Astrocyte (in vitro differentiated cells and primary cell): Measurements from ENCODE around the gene PPP1R12C. TPM values are rescaled to one million over a fixed set of nuclear protein-coding genes. Genes with fewer than 3 reads are reported as not detected.

Source experiments
- DNase-seq: peaks from one replicate; pipeline ENCODE4 v3.0.0-alpha.2; 2010; ENCODE audit warnings: low read depth
- FAIRE-seq: peaks from 2 replicates; lab custom pipeline; 2011; peaks lifted over from hg19 to GRCh38; lab: Jason Lieb, UNC
- H2AFZ ChIP-seq: 2 replicates; pipeline ENCODE4 v1.6.0; 2012; ENCODE audit warnings: low read depth, low read length, inconsistent platforms
- H3K27ac ChIP-seq: 2 replicates; pipeline ENCODE4 v1.5.1; 2011; ENCODE audit warnings: low read depth, low read length, inconsistent platforms
- H3K27me3 ChIP-seq: 2 replicates; pipeline ENCODE4 v1.6.0; 2011; ENCODE audit warnings: low read length, inconsistent platforms; ENCODE audit not compliant: insufficient read depth
- H3K36me3 ChIP-seq: 2 replicates; pipeline ENCODE4 v1.5.1; 2011; ENCODE audit warnings: low read length, inconsistent platforms; ENCODE audit not compliant: insufficient read depth
- H3K4me1 ChIP-seq: 2 replicates; pipeline ENCODE4 v1.5.1; 2011; ENCODE audit warnings: low read length, inconsistent platforms; ENCODE audit not compliant: insufficient read depth
- H3K4me2 ChIP-seq: 2 replicates; pipeline ENCODE4 v1.6.0; 2012; ENCODE audit warnings: low read length, inconsistent platforms
- H3K4me3 ChIP-seq: 2 replicates; pipeline ENCODE4 v1.5.1; 2011; ENCODE audit warnings: low read depth, mild to moderate bottlenecking, low read length, inconsistent platforms; ENCODE audit not compliant: insufficient read depth
- H3K79me2 ChIP-seq: 2 replicates; pipeline ENCODE4 v1.6.0; 2012; ENCODE audit warnings: mild to moderate bottlenecking, low read length, inconsistent platforms; ENCODE audit not compliant: insufficient read depth
- H3K9ac ChIP-seq: 2 replicates; pipeline ENCODE4 v1.6.0; 2012; ENCODE audit warnings: mild to moderate bottlenecking, low read length, inconsistent platforms
- H3K9me3 ChIP-seq: 2 replicates; pipeline ENCODE4 v1.5.1; 2012; ENCODE audit warnings: low read depth, mild to moderate bottlenecking, low read length, inconsistent platforms; ENCODE audit not compliant: insufficient read depth
- H4K20me1 ChIP-seq: 2 replicates; pipeline ENCODE4 v1.6.0; 2012; ENCODE audit warnings: low read length, inconsistent platforms; ENCODE audit not compliant: insufficient read depth
- H3K27ac Mint-ChIP-seq: one replicate; pipeline ENCODE4 v1.8.0; 2021; ENCODE audit warnings: mild to moderate bottlenecking, mixed read lengths; ENCODE audit not compliant: unreplicated experiment
- H3K27me3 Mint-ChIP-seq: one replicate; pipeline ENCODE4 v1.8.0; 2021; ENCODE audit warnings: low read depth, mixed read lengths; ENCODE audit not compliant: unreplicated experiment
- H3K36me3 Mint-ChIP-seq: one replicate; pipeline ENCODE4 v1.8.0; 2021; ENCODE audit warnings: low read depth, mixed read lengths; ENCODE audit not compliant: unreplicated experiment
- H3K4me1 Mint-ChIP-seq: one replicate; pipeline ENCODE4 v1.8.0; 2021; ENCODE audit warnings: low read depth, mixed read lengths; ENCODE audit not compliant: unreplicated experiment
- H3K4me3 Mint-ChIP-seq: one replicate; pipeline ENCODE4 v1.8.0; 2021; ENCODE audit warnings: mild to moderate bottlenecking, moderate library complexity, mixed read lengths; ENCODE audit not compliant: unreplicated experiment
- H3K9me3 Mint-ChIP-seq: one replicate; pipeline ENCODE4 v1.8.0; 2021; ENCODE audit warnings: mild to moderate bottlenecking, mixed read lengths; ENCODE audit not compliant: unreplicated experiment
- CTCF ChIP-seq: IDR thresholded peaks from 2 replicates; pipeline ENCODE4 v1.5.1; 2011; ENCODE audit warnings: low read depth, mild to moderate bottlenecking, inconsistent platforms, low read length, moderate library complexity; ENCODE audit not compliant: insufficient read depth
- EZH2 ChIP-seq: IDR thresholded peaks from 2 replicates; pipeline ENCODE4 v1.6.1; 2012; ENCODE audit warnings: mild to moderate bottlenecking, low read length, inconsistent platforms; ENCODE audit not compliant: insufficient read depth
- total RNA-seq: library from RNA; stranded (reverse); gene quantifications from 2 replicates; pipeline ENCODE4 v1.2.1, GENCODE V29; 2021

PPP1R12C gene
- total RNA-seq, 1 donor from 2014 or later: 86.2 TPM

GRCh38 chr19:55046975-55047622 lies 70.3 kb downstream of the PPP1R12C start:
- no peaks in the 10 kb centered on the region for H3K9me3 ChIP-seq
- H2AFZ ChIP-seq: no peak overlapping the region
- Mint-ChIP-seq H3K4me3 (no peak overlapping the region), H3K27me3 (no peaks in the 10 kb centered on the region), H3K4me1 (no peaks in the 10 kb centered on the region), H3K9me3 (no peaks in the 10 kb centered on the region), H3K36me3 (peaks cover 22% of the 10 kb centered on the region), H3K27ac (no peak overlapping the region)
- no peak for DNase-seq
- no peaks in the 10 kb centered on the region for H3K4me1 ChIP-seq
- H3K79me2 ChIP-seq: no peaks in the 10 kb centered on the region
- no peak overlapping the region for H3K9ac ChIP-seq
- no peak for FAIRE-seq
- H4K20me1 ChIP-seq: no peaks in the 10 kb centered on the region
- H3K4me3 ChIP-seq: no peak overlapping the region
- no peaks in the 10 kb centered on the region for H3K27me3 ChIP-seq
- no peak for TF ChIP-seq EZH2
- TF ChIP-seq CTCF: no peak
- H3K27ac ChIP-seq: no peak overlapping the region
- no peak overlapping the region for H3K4me2 ChIP-seq
- peaks cover 5% of the 10 kb centered on the region for H3K36me3 ChIP-seq

GRCh38 chr19:55044771-55045716 lies 72.4 kb downstream of the PPP1R12C start:
- Histone ChIP-seq H3K79me2 (no peaks in the 10 kb centered on the region), H3K36me3 (peaks cover 5% of the 10 kb centered on the region), H3K4me1 (no peaks in the 10 kb centered on the region), H3K4me2 (no peak overlapping the region), H3K4me3 (no peak overlapping the region), H3K9me3 (no peaks in the 10 kb centered on the region), H4K20me1 (no peaks in the 10 kb centered on the region), H3K9ac (no peak overlapping the region), H3K27ac (no peak overlapping the region), H2AFZ (no peak overlapping the region), H3K27me3 (no peaks in the 10 kb centered on the region)
- no peaks in the 10 kb centered on the region for H3K27me3 Mint-ChIP-seq
- H3K36me3 Mint-ChIP-seq: peaks cover 20% of the 10 kb centered on the region
- no peaks in the 10 kb centered on the region for H3K9me3 Mint-ChIP-seq
- TF ChIP-seq EZH2 (no peak), CTCF (no peak)
- H3K4me1 Mint-ChIP-seq: no peaks in the 10 kb centered on the region
- DNase-seq (no peak), FAIRE-seq (no peak)
- H3K4me3 Mint-ChIP-seq: no peak overlapping the region
- H3K27ac Mint-ChIP-seq: no peak overlapping the region
